Neuronal stem cell (in vitro differentiated cells): Measurements from ENCODE around the gene RPS21.

Experiments
- DNase-seq: peaks from one replicate; pipeline ENCODE4 v3.0.0-alpha.2; 2013; ENCODE audit warnings: low spot score
- H2AFZ ChIP-seq: one replicate; pipeline ENCODE4 v1.6.1; 2013; ENCODE audit warnings: mild to moderate bottlenecking, low read length, inconsistent platforms
- H2AK5ac ChIP-seq: 2 replicates; pipeline ENCODE4 v1.6.1; 2013; ENCODE audit warnings: low read depth, mild to moderate bottlenecking, inconsistent platforms, low read length, moderate library complexity, mixed read lengths
- H2BK120ac ChIP-seq: 2 replicates; pipeline ENCODE4 v1.6.1; 2013; ENCODE audit warnings: low read depth, mild to moderate bottlenecking, inconsistent platforms, low read length, moderate library complexity, mixed read lengths
- H2BK12ac ChIP-seq: one replicate; pipeline ENCODE4 v1.6.1; 2013; ENCODE audit warnings: low read length, inconsistent platforms
- H2BK15ac ChIP-seq: 2 replicates; pipeline ENCODE4 v1.6.1; 2013; ENCODE audit warnings: mild to moderate bottlenecking, low read length, inconsistent platforms, mixed read lengths
- H2BK5ac ChIP-seq: one replicate; pipeline ENCODE4 v1.6.1; 2013; ENCODE audit warnings: inconsistent platforms, mild to moderate bottlenecking, low read length, moderate library complexity
- H3K14ac ChIP-seq: one replicate; pipeline ENCODE4 v1.6.1; 2013; ENCODE audit warnings: low read length, inconsistent platforms
- H3K18ac ChIP-seq: 2 replicates; pipeline ENCODE4 v1.6.1; 2013; ENCODE audit warnings: low read length, inconsistent platforms
- H3K23ac ChIP-seq: 2 replicates; pipeline ENCODE4 v1.6.1; 2013; ENCODE audit warnings: low read depth, mild to moderate bottlenecking, mixed read lengths, low read length, inconsistent platforms; ENCODE audit not compliant: poor library complexity
- H3K27ac ChIP-seq: replicated peaks from 3 replicates; pipeline ENCODE4 v1.5.1; 2013; ENCODE audit warnings: low read length, inconsistent platforms
- H3K27me3 ChIP-seq, 3 experiments: 2 replicates each; pipeline ENCODE4 v1.6.1; 2013; ENCODE audit warnings: low read length in 3 of 3, mild to moderate bottlenecking in 2 of 3, inconsistent platforms in 1 of 3, low read depth in 1 of 3, mixed read lengths in 1 of 3, moderate library complexity in 1 of 3; ENCODE audit not compliant: control insufficient read depth in 3 of 3, insufficient read depth in 3 of 3
- H3K36me3 ChIP-seq, 2 donors: replicated peaks in 1 of 2; 2 replicates each; pipeline ENCODE4 v1.6.1; 2013; ENCODE audit warnings: low read length in 2 of 2; ENCODE audit not compliant: control insufficient read depth in 2 of 2, insufficient read depth in 2 of 2
- H3K4ac ChIP-seq: 2 replicates; pipeline ENCODE4 v1.6.1; 2013; ENCODE audit warnings: inconsistent platforms, mild to moderate bottlenecking, low read length, moderate library complexity
- H3K4me1 ChIP-seq, 2 donors: 1 replicate in 1 of 2; 2 replicates in 1 of 2; pipeline ENCODE4 v1.6.1; 2013; ENCODE audit warnings: low read length in 2 of 2, low read depth in 1 of 2; ENCODE audit not compliant: control insufficient read depth in 2 of 2, insufficient read depth in 1 of 2
- H3K4me2 ChIP-seq: one replicate; pipeline ENCODE4 v1.6.1; 2013; ENCODE audit warnings: mild to moderate bottlenecking, low read length, inconsistent platforms; ENCODE audit not compliant: insufficient read depth, poor library complexity, severe bottlenecking
- H3K4me3 ChIP-seq, 2 donors: 2 replicates each; pipeline ENCODE4 v1.5.1; 2013; ENCODE audit warnings: low read length in 2 of 2, mild to moderate bottlenecking in 2 of 2, inconsistent platforms in 1 of 2, moderate library complexity in 1 of 2
- H3K79me1 ChIP-seq: one replicate; pipeline ENCODE4 v1.6.1; 2013; ENCODE audit warnings: low read depth, mild to moderate bottlenecking, inconsistent platforms, low read length, moderate library complexity
- H3K9ac ChIP-seq: one replicate; pipeline ENCODE4 v1.6.1; 2013; ENCODE audit warnings: mild to moderate bottlenecking, low read depth, low read length, inconsistent platforms; ENCODE audit not compliant: poor library complexity
- H3K9me3 ChIP-seq, 2 donors: replicated peaks in 1 of 2; 2 replicates each; pipeline versions ENCODE3 to v1.6.1; 2013; ENCODE audit warnings: low read length in 2 of 2, mild to moderate bottlenecking in 2 of 2, inconsistent platforms in 1 of 2, low read depth in 1 of 2, mixed read lengths in 1 of 2, moderate library complexity in 1 of 2; ENCODE audit not compliant: control insufficient read depth in 2 of 2, insufficient read depth in 1 of 2
- H4K8ac ChIP-seq: one replicate; pipeline ENCODE4 v1.6.1; 2013; ENCODE audit warnings: low read depth, mild to moderate bottlenecking, inconsistent platforms, low read length, moderate library complexity
- H4K91ac ChIP-seq: one replicate; pipeline ENCODE4 v1.6.1; 2013; ENCODE audit warnings: low read length, low read depth, mild to moderate bottlenecking, inconsistent platforms; ENCODE audit not compliant: poor library complexity
- WGBS, 2 donors: extraction: QIAGEN DNeasy Blood & Tissue Kit; methylation state at CpG; one replicate each; pipeline ENCODE4 v1.1.7; 2013; ENCODE audit warnings: missing lambda C conversion rate in 2 of 2, mixed read lengths in 1 of 2; ENCODE audit not compliant: insufficient read length in 2 of 2, insufficient replicate concordance in 1 of 2; ENCODE audit errors: extremely low coverage in 2 of 2; 5-methylcytosine and 5-hydroxymethylcytosine counted together

The RPS21 gene

GRCh38 chr20:62400021-62400420 is 13.1 kb downstream of the RPS21 start:
- Histone ChIP-seq H2AFZ (no peak overlapping the region), H3K4me1 (peaks cover 0 to 2% of the 10 kb centered on the region in 2 donors), H3K27me3 (no peaks in the 10 kb centered on the region), H2AK5ac (no peak overlapping the region), H3K36me3 (peaks cover 17 to 19% of the 10 kb centered on the region in 2 donors), H3K4ac (no peak overlapping the region), H3K9me3 (peaks cover 0 to 2% of the 10 kb centered on the region in 2 donors), H3K27ac (no peak overlapping the region), H3K79me1 (peaks cover 29% of the 10 kb centered on the region), H3K4me3 (no peak overlapping the region), H3K14ac (no peak overlapping the region), H3K9ac (no peak overlapping the region), H3K23ac (no peak overlapping the region), H4K91ac (no peak overlapping the region), H4K8ac (no peak overlapping the region), H3K4me2 (no peak overlapping the region), H2BK15ac (no peak overlapping the region), H2BK12ac (no peak overlapping the region), H3K18ac (no peak overlapping the region), H2BK120ac (no peak overlapping the region), H2BK5ac (peak overlapping the region; percentile 66)
- no peak for DNase-seq
- no CpG with 5 or more reads among the region's 7 CpGs for whole genome bisulfite sequencing, 2 donors

- H2AFZ ChIP-seq = no peak overlapping the region
- no peak overlapping the region for H3K4me3 ChIP-seq
- H2BK120ac ChIP-seq = no peak overlapping the region
- H4K8ac ChIP-seq = no peak overlapping the region
- H3K14ac ChIP-seq = no peak overlapping the region
- H3K9ac ChIP-seq = no peak overlapping the region
- no peak overlapping the region for H2BK15ac ChIP-seq
- peaks cover 2% of the 10 kb centered on the region in 2 donors for H3K4me1 ChIP-seq
- no peak overlapping the region for H2BK12ac ChIP-seq
- no peak overlapping the region for H3K18ac ChIP-seq
- H2AK5ac ChIP-seq = no peak overlapping the region
- H3K9me3 ChIP-seq = peaks cover 0 to 2% of the 10 kb centered on the region in 2 donors
- H3K4me2 ChIP-seq = no peak overlapping the region
- no peak overlapping the region for H3K23ac ChIP-seq
- WGBS, 2 donors = no CpG with 5 or more reads among the region's 10 CpGs
- no peaks in the 10 kb centered on the region for H3K27me3 ChIP-seq
- peaks cover 29% of the 10 kb centered on the region for H3K79me1 ChIP-seq
- peaks cover 14 to 18% of the 10 kb centered on the region in 2 donors for H3K36me3 ChIP-seq
- H3K27ac ChIP-seq = no peak overlapping the region
- peak overlapping the region; percentile 66 for H2BK5ac ChIP-seq
- no peak overlapping the region for H4K91ac ChIP-seq
- DNase-seq = no peak
- no peak overlapping the region for H3K4ac ChIP-seq
Measured at GRCh38 chr20:62400541-62400940, 13.6 kb downstream of the RPS21 start.

GRCh38 chr20:62401331-62401779 is 14.5 kb downstream of the RPS21 start:
- Histone ChIP-seq H3K79me1 (peaks cover 30% of the 10 kb centered on the region), H3K9ac (peak overlapping the region; percentile 63), H3K4ac (no peak overlapping the region), H3K14ac (peak overlapping the region; percentile 56), H2BK120ac (no peak overlapping the region), H3K36me3 (peaks cover 7 to 14% of the 10 kb centered on the region in 2 donors), H3K4me3 (peak overlapping the region in 1 of 2 donors; percentile 31), H2BK12ac (peak overlapping the region; percentile 90), H3K4me2 (no peak overlapping the region), H3K4me1 (peaks cover 9 to 10% of the 10 kb centered on the region in 2 donors), H2BK5ac (no peak overlapping the region), H3K23ac (peak overlapping the region; percentile 97), H3K27me3 (no peaks in the 10 kb centered on the region), H2AFZ (no peak overlapping the region), H2BK15ac (no peak overlapping the region), H3K9me3 (peaks cover 0 to 2% of the 10 kb centered on the region in 2 donors), H3K27ac (no peak overlapping the region), H4K91ac (no peak overlapping the region), H2AK5ac (peak overlapping the region; percentile 94), H4K8ac (peak overlapping the region; percentile 43), H3K18ac (peak overlapping the region; percentile 64)
- no peak for DNase-seq
- no CpG with 5 or more reads among the region's 21 CpGs for WGBS, 2 donors

GRCh38 chr20:62402456-62403150 is 15.7 kb downstream of the RPS21 start:
- WGBS, 2 donors = no CpG with 5 or more reads among the region's 23 CpGs
- Histone ChIP-seq H3K36me3 (peaks cover 7 to 11% of the 10 kb centered on the region in 2 donors), H3K23ac (peak overlapping the region; percentile 55), H3K18ac (no peak overlapping the region), H2BK5ac (no peak overlapping the region), H2BK120ac (no peak overlapping the region), H3K4me1 (peaks cover 9 to 14% of the 10 kb centered on the region in 2 donors), H3K14ac (no peak overlapping the region), H2BK12ac (no peak overlapping the region), H3K9me3 (peaks cover 0 to 1% of the 10 kb centered on the region in 2 donors), H3K4me3 (no peak overlapping the region), H2BK15ac (no peak overlapping the region), H3K27ac (no peak overlapping the region), H2AK5ac (no peak overlapping the region), H3K27me3 (peaks cover 0 to 2% (median 0%) of the 10 kb centered on the region in 3 experiments), H3K9ac (no peak overlapping the region), H2AFZ (no peak overlapping the region), H3K4ac (no peak overlapping the region), H3K79me1 (peaks cover 31% of the 10 kb centered on the region), H4K8ac (no peak overlapping the region), H3K4me2 (no peak overlapping the region), H4K91ac (no peak overlapping the region)
- DNase-seq = no peak
